H1 (cell line): ENCODE measurements around the gene CNDP2. TPM values are rescaled to one million over a fixed set of nuclear protein-coding genes. Genes with fewer than 3 reads are reported as not detected.

Source experiments
- CTCF ChIA-PET: fragments of 300-600 bp; sonication (Branson Sonifier 250); formaldehyde crosslinking; loops from one replicate; lab custom pipeline; 2021; ENCODE audit not compliant: partially characterized antibody; lab: Charles Lee
- POLR2A ChIA-PET: fragments of 300-600 bp; sonication (Branson Sonifier 250); formaldehyde crosslinking; loops from one replicate; lab custom pipeline; 2021; ENCODE audit warnings: inconsistent platforms; ENCODE audit not compliant: partially characterized antibody; lab: Charles Lee
- DNase-seq, 2 experiments: peaks; one replicate each; pipeline versions ENCODE4 v3.0.0 to v3.0.0-alpha.2; 2010 to 2022; ENCODE audit warnings: low spot score in 2 of 2, low read depth in 1 of 2, mixed read lengths in 1 of 2
- FAIRE-seq: peaks from 2 replicates; lab custom pipeline; 2011; peaks lifted over from hg19 to GRCh38; lab: Jason Lieb, UNC
- H2AFZ ChIP-seq: 2 replicates; pipeline ENCODE4 v1.8.1; 2012; ENCODE audit warnings: low read length, inconsistent platforms
- H2AK5ac ChIP-seq: 2 replicates; pipeline ENCODE4 v1.6.1; 2013; ENCODE audit warnings: low read depth, low read length
- H2BK120ac ChIP-seq: replicated peaks from 2 replicates; pipeline ENCODE3; 2013; ENCODE audit warnings: low read depth, low read length, inconsistent platforms
- H2BK12ac ChIP-seq: 2 replicates; pipeline ENCODE4 v1.6.1; 2013; ENCODE audit warnings: low read depth, low read length
- H2BK15ac ChIP-seq: 2 replicates; pipeline ENCODE4 v1.6.1; 2013; ENCODE audit warnings: low read length
- H2BK20ac ChIP-seq: 2 replicates; pipeline ENCODE4 v1.6.1; 2013; ENCODE audit warnings: low read length
- H2BK5ac ChIP-seq: 2 replicates; pipeline ENCODE4 v1.6.1; 2013; ENCODE audit warnings: low read depth, low read length
- H3K14ac ChIP-seq: 2 replicates; pipeline ENCODE4 v1.6.1; 2013; ENCODE audit warnings: inconsistent platforms; ENCODE audit not compliant: insufficient read length
- H3K18ac ChIP-seq: 2 replicates; pipeline ENCODE4 v1.6.1; 2013; ENCODE audit warnings: low read length; ENCODE audit errors: extremely low read depth
- H3K23ac ChIP-seq: 2 replicates; pipeline ENCODE4 v1.6.1; 2013; ENCODE audit warnings: inconsistent platforms; ENCODE audit not compliant: insufficient read length
- H3K23me2 ChIP-seq: 2 replicates; pipeline ENCODE4 v1.6.1; 2013; ENCODE audit warnings: low read depth, low read length
- H3K27ac ChIP-seq: 2 replicates; pipeline ENCODE4 v1.6.1; 2011; ENCODE audit warnings: low read depth, low read length, inconsistent platforms
- H3K27me3 ChIP-seq, 4 experiments: replicated peaks in 1 of 4; 1 replicate in 1 of 4; 2 replicates in 3 of 4; pipeline versions ENCODE4 v1.6.1 to v1.8.1; 2011 to 2013; ENCODE audit warnings: low read length in 3 of 4, mild to moderate bottlenecking in 3 of 4, inconsistent platforms in 2 of 4, mixed read lengths in 2 of 4, moderate library complexity in 1 of 4; ENCODE audit not compliant: control insufficient read depth in 3 of 4, insufficient read depth in 3 of 4; ENCODE audit errors: extremely low read depth in 1 of 4
- H3K36me3 ChIP-seq, 4 experiments: 2 replicates each; pipeline versions ENCODE4 v1.6.1 to v1.8.1; 2011 to 2013; ENCODE audit warnings: mild to moderate bottlenecking in 4 of 4, low read length in 3 of 4, moderate library complexity in 2 of 4, control low read depth in 1 of 4, inconsistent platforms in 1 of 4; ENCODE audit not compliant: insufficient read depth in 4 of 4, control insufficient read depth in 2 of 4
- H3K4ac ChIP-seq: replicated peaks from 2 replicates; pipeline ENCODE3; 2013; ENCODE audit warnings: low read length, low read depth, mixed read lengths, inconsistent platforms; ENCODE audit not compliant: insufficient read length
- H3K4me1 ChIP-seq, 4 experiments: replicated peaks in 1 of 4; 1 replicate in 1 of 4; 2 replicates in 3 of 4; pipeline versions ENCODE4 v1.6.1 to v1.8.1; 2011 to 2013; ENCODE audit warnings: low read length in 3 of 4, inconsistent platforms in 2 of 4, mixed read lengths in 1 of 4; ENCODE audit not compliant: insufficient read depth in 4 of 4, control insufficient read depth in 3 of 4
- H3K4me2 ChIP-seq, 2 experiments: 2 replicates each; pipeline versions ENCODE4 v1.6.1 to v1.8.1; 2011 to 2013; ENCODE audit warnings: low read depth in 2 of 2, low read length in 2 of 2, control low read depth in 1 of 2, inconsistent platforms in 1 of 2, mild to moderate bottlenecking in 1 of 2; ENCODE audit not compliant: insufficient read depth in 1 of 2
- H3K4me3 ChIP-seq, 4 experiments: fragments of 200-600, 300-600 bp in 1 of 4; sonication (generic), shearing (Covaris generic), sonication (Bioruptor Twin) in 1 of 4; 2 replicates each; pipeline versions ENCODE4 v1.5.1 to v1.8.1; 2011 to 2016; ENCODE audit warnings: low read length in 4 of 4, low read depth in 3 of 4, control low read depth in 2 of 4, inconsistent platforms in 2 of 4, mild to moderate bottlenecking in 2 of 4, mixed read lengths in 1 of 4, moderate library complexity in 1 of 4; ENCODE audit not compliant: insufficient read depth in 2 of 4; ENCODE audit errors: extremely low read depth in 1 of 4
- H3K56ac ChIP-seq: replicated peaks from 2 replicates; pipeline ENCODE3; 2013; ENCODE audit warnings: low read depth, mild to moderate bottlenecking, mixed read lengths, low read length, inconsistent platforms; ENCODE audit not compliant: insufficient read length
- H3K79me1 ChIP-seq: 2 replicates; pipeline ENCODE4 v1.6.1; 2013; ENCODE audit warnings: low read depth, low read length, control low read depth
- H3K79me2 ChIP-seq, 2 experiments: 2 replicates each; pipeline versions ENCODE4 v1.6.1 to v1.8.1; 2012 to 2013; ENCODE audit warnings: low read length in 2 of 2, mild to moderate bottlenecking in 2 of 2, inconsistent platforms in 1 of 2; ENCODE audit not compliant: insufficient read depth in 2 of 2, control insufficient read depth in 1 of 2
- H3K9ac ChIP-seq, 4 experiments: replicated peaks in 1 of 4; 1 replicate in 1 of 4; 2 replicates in 3 of 4; pipeline versions ENCODE4 v1.6.1 to v1.8.1; 2011 to 2013; ENCODE audit warnings: low read depth in 3 of 4, low read length in 3 of 4, control low read depth in 2 of 4, mild to moderate bottlenecking in 2 of 4, moderate library complexity in 2 of 4, inconsistent platforms in 1 of 4; ENCODE audit errors: extremely low read depth in 1 of 4
- H3K9me3 ChIP-seq, 2 experiments: 2 replicates each; pipeline versions ENCODE4 v1.6.1 to v1.8.1; 2012 to 2013; ENCODE audit warnings: mild to moderate bottlenecking in 2 of 2, moderate library complexity in 2 of 2, control low read depth in 1 of 2, inconsistent platforms in 1 of 2, low read depth in 1 of 2, low read length in 1 of 2, mixed read lengths in 1 of 2; ENCODE audit not compliant: insufficient read depth in 2 of 2
- H4K20me1 ChIP-seq, 2 experiments: replicated peaks in 1 of 2; 2 replicates each; pipeline versions ENCODE3 to v1.8.1; 2011 to 2013; ENCODE audit warnings: inconsistent platforms in 2 of 2, low read length in 2 of 2, mild to moderate bottlenecking in 1 of 2; ENCODE audit not compliant: insufficient read depth in 2 of 2, control insufficient read depth in 1 of 2
- H4K5ac ChIP-seq: 2 replicates; pipeline ENCODE4 v1.6.1; 2013; ENCODE audit warnings: low read length, low read depth, mixed read lengths, inconsistent platforms; ENCODE audit not compliant: insufficient read length
- H4K8ac ChIP-seq: 2 replicates; pipeline ENCODE4 v1.8.0; 2013; ENCODE audit warnings: mild to moderate bottlenecking, moderate library complexity, low read length, inconsistent platforms; ENCODE audit not compliant: insufficient read depth; ENCODE audit errors: extremely low read depth
- H4K91ac ChIP-seq: replicated peaks from 2 replicates; pipeline ENCODE3; 2013; ENCODE audit warnings: low read length, mixed read lengths, inconsistent platforms; ENCODE audit not compliant: insufficient read length
- BACH1 ChIP-seq: IDR thresholded peaks from 2 replicates; pipeline ENCODE4 v1.6.1; 2012; ENCODE audit warnings: low read length, improper control_type of control experiment
- CBX5 ChIP-seq: fragments of 300-800, 300-1000 bp; sonication (generic); IDR thresholded peaks from 2 replicates; pipeline ENCODE4 v1.7.1; 2016; ENCODE audit warnings: antibody characterized with exemption, low read length, low read depth
- HDAC2 ChIP-seq, 2 experiments: fragments of 300-600 bp in 1 of 2; sonication (generic) in 1 of 2; IDR thresholded peaks; 2 replicates each; pipeline ENCODE4 v1.6.1; 2011 to 2012; ENCODE audit warnings: low read depth in 2 of 2, low read length in 2 of 2, mild to moderate bottlenecking in 2 of 2, moderate library complexity in 2 of 2, borderline replicate concordance in 1 of 2, inconsistent platforms in 1 of 2
- PHF8 ChIP-seq: fragments of 200-600 bp; sonication (generic); conservative IDR thresholded peaks from 2 replicates; pipeline ENCODE4 v1.7.1; 2012; ENCODE audit warnings: low read depth, mild to moderate bottlenecking, inconsistent platforms, low read length, moderate library complexity
- POLR2A ChIP-seq, 2 experiments: IDR thresholded peaks; 1 replicate in 1 of 2; 2 replicates in 1 of 2; pipeline ENCODE4 v1.6.1; 2011; ENCODE audit warnings: low read depth in 2 of 2, low read length in 2 of 2, mild to moderate bottlenecking in 2 of 2; ENCODE audit errors: control extremely low read depth in 1 of 2
- SP1 ChIP-seq: IDR thresholded peaks from 2 replicates; pipeline ENCODE4 v1.6.1; 2011; ENCODE audit warnings: low read depth, low read length
- YY1 ChIP-seq: IDR thresholded peaks from 2 replicates; pipeline ENCODE4 v1.6.1; 2011; ENCODE audit warnings: low read depth, mild to moderate bottlenecking, low read length
- WGBS, 2 experiments: shearing (Covaris generic) in 1 of 2; methylation state at CpG; one replicate each; pipeline versions ENCODE4 v1.1.6 to v1.1.7; 2013 to 2015; ENCODE audit warnings: low lambda C conversion rate in 2 of 2, mixed read lengths in 2 of 2, inconsistent platforms in 1 of 2, low coverage in 1 of 2, missing lambda C conversion rate in 1 of 2; ENCODE audit not compliant: insufficient replicate concordance in 2 of 2, insufficient coverage in 1 of 2, insufficient read length in 1 of 2; ENCODE audit errors: extremely low coverage in 1 of 2, missing lambda C conversion rate in 1 of 2; 5-methylcytosine and 5-hydroxymethylcytosine counted together
- polyA plus RNA-seq, 7 experiments: library from polyadenylated mRNA; depleted of rRNA in 3 of 7; stranded (reverse) in 5 of 7; unstranded in 2 of 7; fragments of >200 nt in 5 of 7; fragments of 200-250 nt in 2 of 7; gene quantifications; 1 replicate in 5 of 7; 2 replicates in 1 of 7; 4 replicates in 1 of 7; pipeline versions ENCODE4 v1.2.1 to v1.2.3, GENCODE V29; 2011 to 2013; ENCODE audit warnings: missing spikeins in 2 of 7, mixed read lengths in 2 of 7
- total RNA-seq: library from RNA; stranded (reverse); fragmentation: NEBNext Ultra II Directional; extraction: Animal tissue kit (Norgen Biotek cat#: 25700); gene quantifications from 2 replicates; pipeline ENCODE4 v1.2.1, GENCODE V29; 2021
- TF ChIP-seq, protein P1 (sequence below), 3 experiments: IDR thresholded peaks; 1 replicate in 2 of 3; 2 replicates in 1 of 3; pipeline versions ENCODE4 v1.5.1 to v1.6.1; 2011; ENCODE audit warnings: low read length in 3 of 3, mild to moderate bottlenecking in 3 of 3, inconsistent platforms in 2 of 3, low read depth in 1 of 3, moderate library complexity in 1 of 3; ENCODE audit not compliant: insufficient read depth in 1 of 3; ENCODE audit errors: control extremely low read depth in 1 of 3

The CNDP2 gene
- total and polyA plus RNA-seq, 2 of the 8 experiments (the other 6 are each of a cell fraction or from before 2014, with no cell fraction given), result 71.8 to 243 TPM

GRCh38 chr18:74496508-74497323, 553 bp downstream of the CNDP2 start:
- FAIRE-seq (no peak), DNase-seq (no peak)
- H3K4me3 ChIP-seq, result peak overlapping the region; percentile 83 to 94 (median 88)
- no peak overlapping the region for H2AFZ ChIP-seq
- POLR2A ChIA-PET, result interaction anchor here (0.6 to 2.5 kb wide), 14 partner anchors 9 to 102 kb away, joined by 3 to 19 read pairs (median 4); partner anchors contain the start of gene CNDP1
- peak overlapping the region; percentile 93 for H3K27ac ChIP-seq
- no peak overlapping the region for H3K14ac ChIP-seq
- CTCF ChIA-PET, result interaction anchor here (0.7 to 7.4 kb wide), 7 partner anchors 18 to 315 kb away, joined by 3 to 98 read pairs (median 4); partner anchors contain the start of gene CNDP1
- peak overlapping the region; percentile 44 for H3K4ac ChIP-seq
- H3K23me2 ChIP-seq, result peaks cover 2% of the 10 kb centered on the region; the same call in 1 of the 2 replicates
- no peaks in the 10 kb centered on the region for H3K27me3 ChIP-seq
- H3K18ac ChIP-seq, result peak overlapping the region; percentile 63
- H4K91ac ChIP-seq, result peak overlapping the region; percentile 62
- H2BK12ac ChIP-seq, result no peak overlapping the region
- H2BK20ac ChIP-seq, result no peak overlapping the region
- peak overlapping the region; percentile 93 to 97 (median 95) for H3K9ac ChIP-seq
- peak overlapping the region; percentile 81 for H4K5ac ChIP-seq
- 7% methylated on average over 38 of the region's 48 CpGs; no CpG with 5 or more reads in 1 of the 2 experiments for WGBS, 2 experiments
- H3K23ac ChIP-seq, result no peak overlapping the region
- peaks cover 5 to 14% (median 9%) of the 10 kb centered on the region in 4 experiments; a peak in 7 of 8 replicates for H3K36me3 ChIP-seq
- H2BK120ac ChIP-seq, result no peak overlapping the region
- H3K4me2 ChIP-seq, result peak overlapping the region; percentile 70 to 95
- H2BK5ac ChIP-seq, result peak overlapping the region; percentile 84
- H3K9me3 ChIP-seq, result no peaks in the 10 kb centered on the region
- H3K4me1 ChIP-seq, result peaks cover 2 to 16% (median 5%) of the 10 kb centered on the region in 4 experiments; a peak in 5 of 7 replicates
- H3K79me2 ChIP-seq, result peaks cover 19 to 36% of the 10 kb centered on the region in 2 experiments
- H3K79me1 ChIP-seq, result peaks cover 9% of the 10 kb centered on the region; the same call in 1 of the 2 replicates
- peaks cover 0 to 9% of the 10 kb centered on the region in 2 experiments for H4K20me1 ChIP-seq
- peak overlapping the region; percentile 98; the same call in 1 of the 2 replicates for H4K8ac ChIP-seq
- H3K56ac ChIP-seq, result peak overlapping the region; percentile 60
- no peak overlapping the region; the same call in 1 of the 2 replicates for H2BK15ac ChIP-seq
- 0 out of 2 replicates have a peak overlapping the region, but pooled peaks have one; percentile 28 for H2AK5ac ChIP-seq
- TF ChIP-seq SP1 (no peak), PHF8 (peak; percentile 66), POLR2A (IDR thresholded peaks at IDR 0.05; ENCODE audit: control extremely low read depth in 1 of 2, low read depth in 2 of 2, low read length in 2 of 2) (peak in 1 of 2 experiments; percentile 11; a peak in 1 of 3 replicates), YY1 (no peak), BACH1 (no peak), HDAC2 (IDR thresholded peaks at IDR 0.05; ENCODE audit: borderline replicate concordance in 1 of 2, low read depth in 2 of 2, low read length in 2 of 2) (peak in 1 of 2 experiments; percentile 77; a peak in 1 of 4 replicates), CBX5 (no peak)
- TF ChIP-seq, protein P1, sequence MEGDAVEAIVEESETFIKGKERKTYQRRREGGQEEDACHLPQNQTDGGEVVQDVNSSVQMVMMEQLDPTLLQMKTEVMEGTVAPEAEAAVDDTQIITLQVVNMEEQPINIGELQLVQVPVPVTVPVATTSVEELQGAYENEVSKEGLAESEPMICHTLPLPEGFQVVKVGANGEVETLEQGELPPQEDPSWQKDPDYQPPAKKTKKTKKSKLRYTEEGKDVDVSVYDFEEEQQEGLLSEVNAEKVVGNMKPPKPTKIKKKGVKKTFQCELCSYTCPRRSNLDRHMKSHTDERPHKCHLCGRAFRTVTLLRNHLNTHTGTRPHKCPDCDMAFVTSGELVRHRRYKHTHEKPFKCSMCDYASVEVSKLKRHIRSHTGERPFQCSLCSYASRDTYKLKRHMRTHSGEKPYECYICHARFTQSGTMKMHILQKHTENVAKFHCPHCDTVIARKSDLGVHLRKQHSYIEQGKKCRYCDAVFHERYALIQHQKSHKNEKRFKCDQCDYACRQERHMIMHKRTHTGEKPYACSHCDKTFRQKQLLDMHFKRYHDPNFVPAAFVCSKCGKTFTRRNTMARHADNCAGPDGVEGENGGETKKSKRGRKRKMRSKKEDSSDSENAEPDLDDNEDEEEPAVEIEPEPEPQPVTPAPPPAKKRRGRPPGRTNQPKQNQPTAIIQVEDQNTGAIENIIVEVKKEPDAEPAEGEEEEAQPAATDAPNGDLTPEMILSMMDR (IDR thresholded peaks at IDR 0.05; ENCODE audit: control extremely low read depth in 1 of 3, insufficient read depth in 1 of 3, low read depth in 1 of 3, low read length in 3 of 3), result no peak
